Natural killer cell (primary cell): ENCODE data around the gene OGFOD3. TPM values are rescaled to one million over a fixed set of nuclear protein-coding genes. Genes with fewer than 3 reads are reported as not detected.
"Not testable (repeated sequence)": the region's sequence is repeated elsewhere in the genome, so short reads cannot be mapped to it uniquely, and the experiment has no call there.

Source experiments
- ATAC-seq, 3 donors: fragments of 150-1000 bp in 2 of 3; fragments of 200-7000 bp in 1 of 3; cut with Tn5 transposase; 1 replicate in 1 of 3; 2 replicates in 2 of 3; pipeline ENCODE4 v1.10.0; 2021; ENCODE audit warnings: mild to moderate bottlenecking in 2 of 3, moderate library complexity in 2 of 3
- DNase-seq, 2 donors: peaks; one replicate each; pipeline versions ENCODE4 v3.0.0 to v3.0.0-alpha.2; 2013 to 2021; ENCODE audit warnings: mixed read lengths in 1 of 2
- H3K27ac ChIP-seq: one replicate; pipeline ENCODE4 v1.5.1; 2013; ENCODE audit warnings: mild to moderate bottlenecking, low read length
- H3K27me3 ChIP-seq: one replicate; pipeline ENCODE4 v1.6.1; 2013; ENCODE audit warnings: low read length; ENCODE audit not compliant: control insufficient read depth, insufficient read depth
- H3K36me3 ChIP-seq: one replicate; pipeline ENCODE4 v1.6.1; 2013; ENCODE audit warnings: low read length; ENCODE audit not compliant: control insufficient read depth, insufficient read depth
- H3K4me1 ChIP-seq: one replicate; pipeline ENCODE4 v1.6.1; 2013; ENCODE audit warnings: low read length; ENCODE audit not compliant: control insufficient read depth, insufficient read depth
- H3K4me3 ChIP-seq: one replicate; pipeline ENCODE4 v1.5.1; 2013; ENCODE audit warnings: low read length
- H3K9me3 ChIP-seq: one replicate; pipeline ENCODE4 v1.6.1; 2013; ENCODE audit warnings: low read length; ENCODE audit not compliant: control insufficient read depth, insufficient read depth
- H3K27ac Mint-ChIP-seq, 2 donors: one replicate each; pipeline ENCODE4 v1.8.0; 2022; ENCODE audit warnings: mild to moderate bottlenecking in 2 of 2, mixed read lengths in 2 of 2, moderate library complexity in 1 of 2
- H3K27me3 Mint-ChIP-seq, 2 donors: one replicate each; pipeline ENCODE4 v1.8.0; 2022; ENCODE audit warnings: low read depth in 2 of 2, mixed read lengths in 2 of 2
- H3K36me3 Mint-ChIP-seq: one replicate; pipeline ENCODE4 v1.8.0; 2022; ENCODE audit warnings: mixed read lengths
- H3K4me1 Mint-ChIP-seq, 2 donors: one replicate each; pipeline ENCODE4 v1.8.0; 2022; ENCODE audit warnings: mixed read lengths in 2 of 2
- H3K4me3 Mint-ChIP-seq: one replicate; pipeline ENCODE4 v1.8.0; 2022; ENCODE audit warnings: mild to moderate bottlenecking, moderate library complexity, mixed read lengths
- H3K9me3 Mint-ChIP-seq, 2 donors: one replicate each; pipeline ENCODE4 v1.8.0; 2022; ENCODE audit warnings: mixed read lengths in 2 of 2
- WGBS: methylation state at CpG from one replicate; pipeline ENCODE4 v1.1.7; 2013; ENCODE audit warnings: missing lambda C conversion rate; ENCODE audit not compliant: insufficient coverage; 5-methylcytosine and 5-hydroxymethylcytosine counted together
- intact Hi-C: fragments of 100-400 bp; cut with micrococcal nuclease; formaldehyde crosslinking; loops from one replicate; pipeline ENCODE4 v1.14.2; 2022
- total RNA-seq, 4 donors: library from RNA; stranded (reverse); fragments of 120-200 nt in 1 of 4; gene quantifications; one replicate each; pipeline versions ENCODE4 v1.2.3 to v1.2.4, GENCODE V29; 2013 to 2022
- TF ChIP-seq, protein P1 (sequence below): fragments of 200-600 bp; IDR thresholded peaks from one replicate; pipeline ENCODE4 v1.8.0; 2022; ENCODE audit warnings: antibody characterized with exemption

Gene OGFOD3
- total RNA-seq, 3 donors from 2014 or later (not counting 1 experiment from before 2014, with no cell fraction given), result 21.6 to 28.6 (median 23.3) TPM

DNA sequence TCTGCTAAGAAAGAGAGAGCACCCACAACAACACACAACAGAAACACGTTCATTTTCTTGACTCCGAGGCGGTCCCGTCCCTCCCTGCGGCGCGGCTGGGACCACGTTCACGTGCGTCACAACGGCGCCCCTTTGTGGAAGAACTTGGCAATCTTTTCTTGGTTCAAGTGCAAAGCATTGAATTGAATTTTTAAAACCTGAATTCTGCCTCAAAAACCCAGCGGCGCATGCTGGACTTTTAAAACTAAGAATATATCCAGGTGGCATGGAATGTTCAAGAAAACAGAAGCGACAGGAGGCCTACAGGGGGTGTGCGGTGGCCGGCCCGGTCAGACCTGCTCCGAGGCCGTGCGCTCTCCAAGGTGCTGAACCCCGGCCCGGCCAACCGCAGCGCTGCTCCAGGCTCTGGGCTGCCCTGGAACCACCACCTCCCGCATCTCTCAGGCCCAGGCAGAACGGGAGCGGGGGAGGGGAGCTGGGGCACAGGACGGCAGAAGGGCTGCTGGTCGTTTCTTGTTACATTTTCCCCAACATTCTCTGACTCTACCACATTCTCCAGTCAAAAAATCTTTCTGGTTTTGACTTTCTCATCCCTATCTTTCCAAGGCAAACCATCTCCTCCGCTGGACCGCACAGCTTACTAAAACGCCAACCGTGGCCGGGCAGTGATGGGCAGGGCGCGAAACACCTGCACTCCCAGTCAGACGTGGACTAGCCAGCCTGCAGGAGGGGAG, 3.7 kb downstream of the OGFOD3 start:
- H3K9me3 Mint-ChIP-seq, result no peaks in the 10 kb centered on the region
- 28% methylated on average over 38 of the region's 38 CpGs for WGBS
- H3K4me1 Mint-ChIP-seq, result peaks cover 21 to 22% of the 10 kb centered on the region in 2 donors
- peaks cover 15% of the 10 kb centered on the region for H3K4me1 ChIP-seq
- H3K4me3 Mint-ChIP-seq, result peak overlapping the region; percentile 21
- ATAC-seq (peak; percentile 36 to 58 (median 39)), DNase-seq (peak; percentile 64 to 82)
- TF ChIP-seq, protein P1, sequence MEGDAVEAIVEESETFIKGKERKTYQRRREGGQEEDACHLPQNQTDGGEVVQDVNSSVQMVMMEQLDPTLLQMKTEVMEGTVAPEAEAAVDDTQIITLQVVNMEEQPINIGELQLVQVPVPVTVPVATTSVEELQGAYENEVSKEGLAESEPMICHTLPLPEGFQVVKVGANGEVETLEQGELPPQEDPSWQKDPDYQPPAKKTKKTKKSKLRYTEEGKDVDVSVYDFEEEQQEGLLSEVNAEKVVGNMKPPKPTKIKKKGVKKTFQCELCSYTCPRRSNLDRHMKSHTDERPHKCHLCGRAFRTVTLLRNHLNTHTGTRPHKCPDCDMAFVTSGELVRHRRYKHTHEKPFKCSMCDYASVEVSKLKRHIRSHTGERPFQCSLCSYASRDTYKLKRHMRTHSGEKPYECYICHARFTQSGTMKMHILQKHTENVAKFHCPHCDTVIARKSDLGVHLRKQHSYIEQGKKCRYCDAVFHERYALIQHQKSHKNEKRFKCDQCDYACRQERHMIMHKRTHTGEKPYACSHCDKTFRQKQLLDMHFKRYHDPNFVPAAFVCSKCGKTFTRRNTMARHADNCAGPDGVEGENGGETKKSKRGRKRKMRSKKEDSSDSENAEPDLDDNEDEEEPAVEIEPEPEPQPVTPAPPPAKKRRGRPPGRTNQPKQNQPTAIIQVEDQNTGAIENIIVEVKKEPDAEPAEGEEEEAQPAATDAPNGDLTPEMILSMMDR, result peak; percentile 70
- no peak overlapping the region for H3K27ac Mint-ChIP-seq
- H3K27ac ChIP-seq, result no peak overlapping the region
- H3K9me3 ChIP-seq, result no peaks in the 10 kb centered on the region
- no peaks in the 10 kb centered on the region for H3K27me3 ChIP-seq
- H3K36me3 Mint-ChIP-seq, result no peaks in the 10 kb centered on the region
- peaks cover 10% of the 10 kb centered on the region for H3K36me3 ChIP-seq
- H3K27me3 Mint-ChIP-seq, result no peaks in the 10 kb centered on the region
- intact Hi-C loops, result loop anchor here (5.0 to 10.0 kb wide), 2 partner anchors 62 to 170 kb away; no protein-coding TSS in a partner anchor
- no peak overlapping the region for H3K4me3 ChIP-seq

- no peak for ATAC-seq
- 84% methylated on average over 26 of the region's 29 CpGs for WGBS
- intact Hi-C loops, result loop anchor here (10.0 kb wide), 1 partner anchor 168 kb away; no protein-coding TSS in a partner anchor
Observed at GRCh38 chr17:82412535-82413520, 5.6 kb downstream of the OGFOD3 start.

DNA sequence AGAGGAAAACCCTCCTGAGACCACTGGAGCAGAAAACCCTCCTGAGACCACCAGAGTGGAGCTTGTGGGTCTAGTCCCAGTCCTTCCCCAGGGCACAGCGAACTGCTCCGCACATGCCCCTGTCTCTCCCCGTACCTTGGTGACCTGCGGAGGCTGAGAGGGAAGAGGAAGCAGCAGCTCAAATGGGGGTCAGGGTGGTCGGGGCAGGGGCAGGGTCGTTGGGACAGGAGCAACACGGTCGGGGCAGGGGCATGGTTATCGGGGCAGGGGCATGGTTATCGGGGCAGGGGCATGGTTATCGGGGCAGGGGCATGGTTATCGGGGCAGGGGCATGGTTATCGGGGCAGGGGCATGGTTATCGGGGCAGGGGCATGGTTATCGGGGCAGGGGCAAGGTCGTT, 6.3 kb downstream of the OGFOD3 start:
- not testable (repeated sequence) for H3K9me3 ChIP-seq, ATAC-seq, H3K36me3 Mint-ChIP-seq, H3K27me3 ChIP-seq, H3K4me3 ChIP-seq, H3K9me3 Mint-ChIP-seq, H3K27ac Mint-ChIP-seq, H3K27me3 Mint-ChIP-seq, H3K27ac ChIP-seq, DNase-seq, H3K4me3 Mint-ChIP-seq
- H3K4me1 ChIP-seq, result peaks cover 12% of the 10 kb centered on the region
- peaks cover 15 to 17% of the 10 kb centered on the region in 2 donors for H3K4me1 Mint-ChIP-seq
- H3K36me3 ChIP-seq, result peaks cover 13% of the 10 kb centered on the region
- intact Hi-C loops, result loop anchor here (10.0 kb wide), 1 partner anchor 167 kb away; no protein-coding TSS in a partner anchor
- WGBS, result 91% methylated on average over 16 of the region's 16 CpGs

More at GRCh38 chr17:82412535-82413520, 5.6 kb downstream of the OGFOD3 start:
- Mint-ChIP-seq H3K4me1 (peaks cover 15 to 16% of the 10 kb centered on the region in 2 donors), H3K27me3 (no peaks in the 10 kb centered on the region), H3K36me3 (no peaks in the 10 kb centered on the region), H3K27ac (no peak overlapping the region), H3K4me3 (no peak overlapping the region), H3K9me3 (no peaks in the 10 kb centered on the region)
- no peak overlapping the region for H3K27ac ChIP-seq
- H3K27me3 ChIP-seq, result no peaks in the 10 kb centered on the region
- no peaks in the 10 kb centered on the region for H3K9me3 ChIP-seq
- TF ChIP-seq, protein P1, result no peak
- DNase-seq, result no peak
- peaks cover 10% of the 10 kb centered on the region for H3K36me3 ChIP-seq
- no peak overlapping the region for H3K4me3 ChIP-seq
- peaks cover 9% of the 10 kb centered on the region for H3K4me1 ChIP-seq
